Heart left ventricle (tissue), 16 donors: Measurements from ENCODE around the gene PRG3. TPM values are rescaled to one million over a fixed set of nuclear protein-coding genes. Genes with fewer than 3 reads are reported as not detected.

Experiments used
- ATAC-seq, 4 donors: fragments of 200-7000 bp; cut with Tn5 transposase; one replicate each; pipeline ENCODE4 v1.9.1; 2020 to 2022; ENCODE audit warnings: moderate library complexity in 4 of 4, mild to moderate bottlenecking in 3 of 4, moderate number of reproducible peaks in 1 of 4
- DNase-seq, 5 donors: peaks; one replicate each; pipeline ENCODE4 v3.0.0-alpha.2; 2020
- H3K27ac ChIP-seq, 12 donors: fragments of 200-600 bp; sonication (generic) in 4 of 12; one replicate each; pipeline versions ENCODE4 v1.5.0 to v1.8.0; 2016 to 2022; ENCODE audit warnings: mild to moderate bottlenecking in 2 of 12
- H3K27me3 ChIP-seq, 9 donors: fragments of 200-600 bp; sonication (generic) in 2 of 9; one replicate each; pipeline versions ENCODE4 v1.5.1 to v1.8.0; 2016 to 2022; ENCODE audit warnings: mild to moderate bottlenecking in 3 of 9
- H3K36me3 ChIP-seq, 9 donors: fragments of 200-600 bp; sonication (generic) in 2 of 9; one replicate each; pipeline versions ENCODE4 v1.5.0 to v1.8.0; 2018 to 2022; ENCODE audit warnings: mild to moderate bottlenecking in 2 of 9
- H3K4me1 ChIP-seq, 12 donors: fragments of 200-600 bp; sonication (generic) in 4 of 12; one replicate each; pipeline versions ENCODE4 v1.5.0 to v1.8.0; 2016 to 2022; ENCODE audit warnings: mild to moderate bottlenecking in 3 of 12
- H3K4me3 ChIP-seq, 12 donors: fragments of 200-600 bp; sonication (generic) in 4 of 12; one replicate each; pipeline versions ENCODE4 v1.5.0 to v1.8.0; 2017 to 2022; ENCODE audit warnings: mild to moderate bottlenecking in 9 of 12, moderate library complexity in 4 of 12
- H3K9me3 ChIP-seq, 12 donors: fragments of 200-600 bp; sonication (generic) in 4 of 12; one replicate each; pipeline versions ENCODE4 v1.5.0 to v1.8.0; 2016 to 2022; ENCODE audit warnings: mild to moderate bottlenecking in 1 of 12
- CTCF ChIP-seq, 12 donors: fragments of 200-600 bp; sonication (generic) in 4 of 12; IDR thresholded peaks; one replicate each; pipeline versions ENCODE4 v1.5.0 to v1.8.0; 2018 to 2022; ENCODE audit warnings: antibody characterized with exemption in 12 of 12, mild to moderate bottlenecking in 5 of 12
- POLR2A ChIP-seq, 2 donors: fragments of 450-650 bp; IDR thresholded peaks; one replicate each; pipeline ENCODE4 v1.6.1; 2017; ENCODE audit warnings: antibody characterized with exemption in 2 of 2, mild to moderate bottlenecking in 2 of 2, moderate library complexity in 2 of 2
- WGBS, 4 donors: extraction: QIAGEN DNeasy Blood & Tissue Kit in 2 of 4; methylation state at CpG; one replicate each; pipeline versions ENCODE4 v1.1.5 to v1.1.7; 2013 to 2018; 5-methylcytosine and 5-hydroxymethylcytosine counted together
- intact Hi-C, 10 donors: fragments of 100-400 bp; cut with DNase I; formaldehyde crosslinking; loops; one replicate each; pipeline versions ENCODE4 v1.11.1 to v1.14.2; 2022
- polyA plus RNA-seq, 2 donors: library from polyadenylated mRNA; stranded (reverse); fragments of 200-250 nt; gene quantifications; one replicate each; pipeline ENCODE4 v1.2.3, GENCODE V29; 2013
- total RNA-seq, 9 donors: library from RNA; depleted of rRNA in 2 of 9; stranded (reverse); fragments of >200 nt in 2 of 9; fragmentation: NEBNext Ultra II Directional in 3 of 9; extraction: Animal tissue kit (Norgen Biotek cat#: 25700) in 3 of 9; gene quantifications; one replicate each; pipeline versions ENCODE4 v1.1.0 to v1.2.4, GENCODE V29; 2016 to 2023
- donor health status: ischemic (EF 13 %, LVEDD 7.1; RV severe dilation, severe dysfunction).
- donor health status: healthy with polysubstance abuse.
- donor health status: DM: no; HTN: yes; CAD: no.
- donor health status: DM: no; HTN: no; CAD: no.
- donor health status: ischemic (EF 25% LVEDD 6.9; RV normal size, moderate dysfunction).
- donor health status: ischemic (EF 25% LVEDD 5.7; RV mildly dilated, moderate dysfunction).
- donor health status: healthy.
- donor health status: DM: yes; HTN: yes; CAD: no.
- donor health status: ischemic (EF 35%, LVEDD 5.7; RV mildly dilated, moderate dysfunction).
- donor health status: nonischemic (EF 11% LVEDD 7.7; RV severe dilation, severe dysfunction).
- donor health status: DM: yes; HTN: yes; CAD: no.
- donor health status: PGD.
- donor health status: ischemic (EF 29% LVEDD 5.4; RV normal size, mild dysfunction).
- donor health status: nonischemic (EF 23%, LVEDD 6.1; RV moderate dilation, normal function).

Gene PRG3
- total and polyA plus RNA-seq, 11 donors, result not detected

GRCh38 chr11:57357856-57358255, 23.1 kb downstream of the PRG3 start:
- Histone ChIP-seq H3K36me3 (no peaks in the 10 kb centered on the region), H3K27ac (peak overlapping the region in 9 of 12 donors; percentile 3 to 60 (median 25)), H3K4me3 (no peak overlapping the region), H3K4me1 (peaks cover 0 to 31% (median 16%) of the 10 kb centered on the region in 12 donors), H3K27me3 (no peaks in the 10 kb centered on the region), H3K9me3 (no peaks in the 10 kb centered on the region)
- TF ChIP-seq CTCF (IDR thresholded peaks at IDR 0.05) (no peak), POLR2A (IDR thresholded peaks at IDR 0.05) (no peak)
- DNase-seq (no peak), ATAC-seq (no peak)
- WGBS, 4 donors, result 10 to 36% (median 31%) methylated on average over 6 of the region's 6 CpGs
- intact Hi-C loops, result loop anchor here in 1 of 10 donors (10.0 kb wide), 1 partner anchor 513 kb away; no protein-coding TSS in a partner anchor

- H3K4me1 ChIP-seq, result peaks cover 0 to 31% (median 16%) of the 10 kb centered on the region in 12 donors
- WGBS, 4 donors, result 86 to 89% (median 88%) methylated on average over 3 of the region's 3 CpGs
- intact Hi-C loops, result loop anchor here in 1 of 10 donors (10.0 kb wide), 1 partner anchor 513 kb away; no protein-coding TSS in a partner anchor
- H3K27ac ChIP-seq, result peak overlapping the region in 6 of 12 donors; percentile 8 to 60 (median 34)
- no peak overlapping the region for H3K4me3 ChIP-seq
- ATAC-seq (no peak), DNase-seq (no peak)
- H3K27me3 ChIP-seq, result no peaks in the 10 kb centered on the region
- no peaks in the 10 kb centered on the region for H3K9me3 ChIP-seq
- TF ChIP-seq CTCF (IDR thresholded peaks at IDR 0.05) (no peak), POLR2A (IDR thresholded peaks at IDR 0.05) (no peak)
- H3K36me3 ChIP-seq, result no peaks in the 10 kb centered on the region
Measured at GRCh38 chr11:57357310-57357709, 23.6 kb downstream of the PRG3 start.

- no peak for DNase-seq
- no peak for ATAC-seq
- intact Hi-C loops, result loop anchor here in 1 of 10 donors (10.0 kb wide), 1 partner anchor 511 kb away; no protein-coding TSS in a partner anchor
Measured at GRCh38 chr11:57356268-57356667, 24.7 kb downstream of the PRG3 start.

GRCh38 chr11:57354699-57355098, 26.3 kb downstream of the PRG3 start:
- WGBS, 4 donors, result 78 to 84% (median 82%) methylated on average over 6 of the region's 6 CpGs
- H3K4me1 ChIP-seq, result peaks cover 0 to 31% (median 18%) of the 10 kb centered on the region in 12 donors

More at GRCh38 chr11:57356268-57356667, 24.7 kb downstream of the PRG3 start:
- H3K4me3 ChIP-seq, result no peak overlapping the region
- H3K36me3 ChIP-seq, result no peaks in the 10 kb centered on the region
- no peaks in the 10 kb centered on the region for H3K27me3 ChIP-seq
- 73 to 83% (median 77%) methylated on average over 9 of the region's 9 CpGs for WGBS, 4 donors
- H3K9me3 ChIP-seq, result peaks cover 0 to 5% (median 0%) of the 10 kb centered on the region in 12 donors
- no peak for TF ChIP-seq POLR2A (IDR thresholded peaks at IDR 0.05)
- no peak for TF ChIP-seq CTCF (IDR thresholded peaks at IDR 0.05)
- H3K4me1 ChIP-seq, result peaks cover 0 to 31% (median 16%) of the 10 kb centered on the region in 12 donors
- H3K27ac ChIP-seq, result no peak overlapping the region

More at GRCh38 chr11:57354699-57355098, 26.3 kb downstream of the PRG3 start:
- H3K9me3 ChIP-seq, result peaks cover 0 to 7% (median 0%) of the 10 kb centered on the region in 12 donors
- ATAC-seq (peak in 2 of 4 donors; percentile 33 to 38), DNase-seq (no peak)
- TF ChIP-seq CTCF (IDR thresholded peaks at IDR 0.05) (no peak), POLR2A (IDR thresholded peaks at IDR 0.05) (no peak)
- intact Hi-C loops, result loop anchor here in 3 of 10 donors (5.0 to 10.0 kb wide), 3 partner anchors 53 to 510 kb away; no protein-coding TSS in a partner anchor
- no peak overlapping the region for H3K4me3 ChIP-seq
- no peak overlapping the region for H3K27ac ChIP-seq
- H3K36me3 ChIP-seq, result no peaks in the 10 kb centered on the region
- no peaks in the 10 kb centered on the region for H3K27me3 ChIP-seq
